DMS53 treated with DMSO at 0.1 percent for 48 hours (cell line): ENCODE results near the gene KRTAP10-2.
"Not testable (repeated sequence)": the region's sequence is repeated elsewhere in the genome, so short reads cannot be mapped to it uniquely, and the experiment has no call there.

Experiments used
- DNase-seq: peaks from one replicate; lab custom pipeline; 2025; ENCODE audit not compliant: unreplicated experiment; lab: John Stamatoyannopoulos, UW

KRTAP10-2 gene

GRCh38 chr21:44583089-44583799 is 31.9 kb upstream of the KRTAP10-2 start:
- DNase-seq: no peak

GRCh38 chr21:44582055-44582454 is 30.8 kb upstream of the KRTAP10-2 start:
- DNase-seq: no peak

- no peak for DNase-seq
Measured at GRCh38 chr21:44581158-44581557, 29.9 kb upstream of the KRTAP10-2 start.

- peak; percentile 29 for DNase-seq
Measured at GRCh38 chr21:44580231-44580821, 29.0 kb upstream of the KRTAP10-2 start, which contains the start of gene KRTAP10-5. Gene KRTAP10-5 (minus strand): TSS chr21:44580604. CDS start chr21:44580578, 26 bp downstream.

GRCh38 chr21:44579833-44580144 is 28.5 kb upstream of the KRTAP10-2 start:
- no peak for DNase-seq

- DNase-seq: no peak
Measured at GRCh38 chr21:44579056-44579832, 27.9 kb upstream of the KRTAP10-2 start.

GRCh38 chr21:44578371-44579055 is 27.2 kb upstream of the KRTAP10-2 start:
- no peak for DNase-seq

- DNase-seq: no peak
Measured at GRCh38 chr21:44576025-44576420, 24.7 kb upstream of the KRTAP10-2 start.

- DNase-seq: no peak
Measured at GRCh38 chr21:44575307-44576024, 24.2 kb upstream of the KRTAP10-2 start.

GRCh38 chr21:44574457-44575306 is 23.4 kb upstream of the KRTAP10-2 start:
- DNase-seq: peak; percentile 48

GRCh38 chr21:44573630-44574456 is 22.5 kb upstream of the KRTAP10-2 start, which contains the start of gene KRTAP10-4:
Gene KRTAP10-4 (plus strand): TSS chr21:44573729. CDS start chr21:44573759, 30 bp downstream.
- not testable (repeated sequence) for DNase-seq

- DNase-seq: peak; percentile 17
Measured at GRCh38 chr21:44572959-44573583, 21.8 kb upstream of the KRTAP10-2 start.

GRCh38 chr21:44571844-44572782 is 20.8 kb upstream of the KRTAP10-2 start:
- DNase-seq: no peak

GRCh38 chr21:44571296-44571695 is 20.0 kb upstream of the KRTAP10-2 start:
- no peak for DNase-seq

- no peak for DNase-seq
Measured at GRCh38 chr21:44569861-44570517, 18.7 kb upstream of the KRTAP10-2 start.

- DNase-seq: no peak
Measured at GRCh38 chr21:44568667-44569556, 17.6 kb upstream of the KRTAP10-2 start.
